ENCODE measurements around the gene GATA3.

DNA sequence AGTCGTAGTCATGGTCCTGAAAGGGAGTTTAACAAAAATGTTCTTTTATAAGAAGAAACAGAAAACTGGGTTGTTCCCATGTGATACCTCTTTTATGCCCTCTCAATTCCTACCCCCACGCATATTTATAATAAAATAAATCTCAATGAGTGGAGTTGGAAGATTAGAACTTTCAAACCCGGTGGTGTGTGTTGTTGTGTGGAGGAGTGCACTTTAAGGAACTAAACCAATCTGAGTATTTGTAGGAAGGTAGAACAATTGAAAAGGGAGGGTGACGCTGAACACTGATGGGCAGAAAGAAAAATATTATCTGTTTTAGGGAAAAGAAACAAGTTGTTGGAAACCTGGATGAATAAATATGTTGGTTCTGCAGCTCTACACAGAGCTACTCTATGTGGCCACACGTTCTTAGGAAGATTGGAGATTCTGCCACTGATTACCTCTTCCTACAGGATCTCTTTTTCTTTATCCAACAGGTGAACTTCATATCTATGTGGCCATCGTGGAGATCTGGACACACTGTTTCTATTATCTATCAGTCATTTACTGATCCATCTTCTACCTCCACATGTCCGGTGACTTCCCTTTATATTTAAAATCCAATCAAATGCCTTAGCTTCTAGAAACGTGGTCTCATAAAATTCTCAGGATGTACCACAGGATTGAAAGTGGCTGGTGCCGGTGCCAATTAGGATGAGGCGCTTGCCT is 13.1 kb upstream of the GATA3 start:
- TF ChIP-seq, protein P1, sequence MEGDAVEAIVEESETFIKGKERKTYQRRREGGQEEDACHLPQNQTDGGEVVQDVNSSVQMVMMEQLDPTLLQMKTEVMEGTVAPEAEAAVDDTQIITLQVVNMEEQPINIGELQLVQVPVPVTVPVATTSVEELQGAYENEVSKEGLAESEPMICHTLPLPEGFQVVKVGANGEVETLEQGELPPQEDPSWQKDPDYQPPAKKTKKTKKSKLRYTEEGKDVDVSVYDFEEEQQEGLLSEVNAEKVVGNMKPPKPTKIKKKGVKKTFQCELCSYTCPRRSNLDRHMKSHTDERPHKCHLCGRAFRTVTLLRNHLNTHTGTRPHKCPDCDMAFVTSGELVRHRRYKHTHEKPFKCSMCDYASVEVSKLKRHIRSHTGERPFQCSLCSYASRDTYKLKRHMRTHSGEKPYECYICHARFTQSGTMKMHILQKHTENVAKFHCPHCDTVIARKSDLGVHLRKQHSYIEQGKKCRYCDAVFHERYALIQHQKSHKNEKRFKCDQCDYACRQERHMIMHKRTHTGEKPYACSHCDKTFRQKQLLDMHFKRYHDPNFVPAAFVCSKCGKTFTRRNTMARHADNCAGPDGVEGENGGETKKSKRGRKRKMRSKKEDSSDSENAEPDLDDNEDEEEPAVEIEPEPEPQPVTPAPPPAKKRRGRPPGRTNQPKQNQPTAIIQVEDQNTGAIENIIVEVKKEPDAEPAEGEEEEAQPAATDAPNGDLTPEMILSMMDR (IDR thresholded peaks at IDR 0.05), result no peak
- TF ChIP-seq POLR2AphosphoS5 (IDR thresholded peaks at IDR 0.05; ENCODE audit: low read depth, low read length), result no peak
